ENCODE data around the gene ATP8B4. TPM values are rescaled to one million over a fixed set of nuclear protein-coding genes. Genes with fewer than 3 reads are reported as not detected.
A peak's percentile ranks its signal among the peaks of the same experiment; 100 is the strongest.

ATP8B4 gene
- total and polyA plus RNA-seq, 4 donors, result 1.9 to 19.7 (median 12.4) TPM

DNA sequence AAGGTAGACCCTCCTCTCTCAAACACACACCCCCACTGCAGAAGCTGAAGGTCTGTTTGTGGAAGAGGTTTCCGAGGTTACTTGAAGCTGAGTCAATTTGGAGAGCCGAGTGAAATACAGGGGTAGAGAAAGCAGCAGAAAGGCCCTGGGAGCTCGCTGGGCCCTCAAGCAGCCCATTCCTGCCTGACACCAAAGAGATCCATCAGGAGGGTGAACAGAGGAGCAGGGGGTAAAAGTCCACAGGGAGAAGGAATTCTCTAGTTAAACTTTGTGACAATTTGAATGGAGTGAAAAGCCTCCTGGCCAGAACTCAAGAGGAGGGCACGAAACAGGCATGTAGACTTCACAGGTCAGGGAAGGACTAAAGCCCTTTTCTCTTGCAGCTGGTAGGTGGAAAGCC lies 49.3 kb upstream of the ATP8B4 start:
- H3K9me3 ChIP-seq (ENCODE audit: control insufficient read depth in 4 of 4, low read length in 3 of 4), result no peaks in the 10 kb centered on the region
- no peak for TF ChIP-seq RAD21 (IDR thresholded peaks at IDR 0.05)
- no peak for TF ChIP-seq REST (IDR thresholded peaks at IDR 0.05)
- peak; percentile 32 for TF ChIP-seq SP1 (IDR thresholded peaks at IDR 0.05)
- TF ChIP-seq, protein P1, sequence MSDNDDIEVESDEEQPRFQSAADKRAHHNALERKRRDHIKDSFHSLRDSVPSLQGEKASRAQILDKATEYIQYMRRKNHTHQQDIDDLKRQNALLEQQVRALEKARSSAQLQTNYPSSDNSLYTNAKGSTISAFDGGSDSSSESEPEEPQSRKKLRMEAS (IDR thresholded peaks at IDR 0.05), result no peak
- no peak for TF ChIP-seq ATF3 (IDR thresholded peaks at IDR 0.05)
- peak; percentile 45 to 71 for TF ChIP-seq HNF4A (conservative IDR thresholded peaks at IDR 0.05)
- no peak for TF ChIP-seq NR2F2 (IDR thresholded peaks at IDR 0.05)
- no peak for TF ChIP-seq JUND (IDR thresholded peaks at IDR 0.05)
- TF ChIP-seq FOXA1 (IDR thresholded peaks at IDR 0.05), result no peak
- no peak for TF ChIP-seq HNF4G (IDR thresholded peaks at IDR 0.05)
- no peak for TF ChIP-seq FOXA2 (IDR thresholded peaks at IDR 0.05)
- H3K36me3 ChIP-seq (ENCODE audit: control insufficient read depth in 4 of 4, insufficient read depth in 3 of 4, low read depth in 1 of 4, low read length in 3 of 4), result no peaks in the 10 kb centered on the region
- DNase-seq (ENCODE audit: low spot score), result no peak
- H3K27me3 ChIP-seq (ENCODE audit: control insufficient read depth in 4 of 4, insufficient read depth in 4 of 4, low read length in 3 of 4), result no peaks in the 10 kb centered on the region
- 50% methylated on average over 4 of the region's 4 CpGs for WGBS
- peaks cover 19 to 46% (median 38%) of the 10 kb centered on the region in 4 donors for H3K4me1 ChIP-seq (ENCODE audit: control insufficient read depth in 4 of 4, insufficient read depth in 4 of 4, low read length in 3 of 4)
- H3K9ac ChIP-seq (ENCODE audit: low read depth in 1 of 2, low read length in 2 of 2), result no peak overlapping the region
- no peak overlapping the region for H3K4me3 ChIP-seq (ENCODE audit: low read depth in 1 of 3, low read length in 3 of 3)
- H3K27ac ChIP-seq (ENCODE audit: low read depth in 1 of 2, low read length in 2 of 2), result peak overlapping the region in 1 of 2 donors; percentile 26

- Histone ChIP-seq H3K4me3 (ENCODE audit: low read depth in 1 of 3, low read length in 3 of 3) (no peak overlapping the region), H3K27me3 (ENCODE audit: control insufficient read depth in 4 of 4, insufficient read depth in 4 of 4, low read length in 3 of 4) (no peaks in the 10 kb centered on the region), H3K9ac (ENCODE audit: low read depth in 1 of 2, low read length in 2 of 2) (no peak overlapping the region), H3K27ac (ENCODE audit: low read depth in 1 of 2, low read length in 2 of 2) (no peak overlapping the region), H3K9me3 (ENCODE audit: control insufficient read depth in 4 of 4, low read length in 3 of 4) (no peaks in the 10 kb centered on the region), H3K36me3 (ENCODE audit: control insufficient read depth in 4 of 4, insufficient read depth in 3 of 4, low read depth in 1 of 4, low read length in 3 of 4) (no peaks in the 10 kb centered on the region), H3K4me1 (ENCODE audit: control insufficient read depth in 4 of 4, insufficient read depth in 4 of 4, low read length in 3 of 4) (peaks cover 19 to 50% (median 39%) of the 10 kb centered on the region in 4 donors)
- TF ChIP-seq JUND (IDR thresholded peaks at IDR 0.05), result no peak
- TF ChIP-seq RXRA (IDR thresholded peaks at IDR 0.05), result peak in 1 of 2 donors; percentile 17
- TF ChIP-seq TAF1 (conservative IDR thresholded peaks at IDR 0.05), result no peak
- no peak for TF ChIP-seq FOXA1 (IDR thresholded peaks at IDR 0.05)
- no peak for TF ChIP-seq ZBTB33 (IDR thresholded peaks at IDR 0.05)
- TF ChIP-seq HNF4G (IDR thresholded peaks at IDR 0.05), result no peak
- peak; percentile 44 to 61 for TF ChIP-seq HNF4A (conservative IDR thresholded peaks at IDR 0.05)
- no peak for TF ChIP-seq RAD21 (IDR thresholded peaks at IDR 0.05)
- no peak for DNase-seq (ENCODE audit: low spot score)
Measured at GRCh38 chr15:50167110-50167509, 48.1 kb upstream of the ATP8B4 start.

All from liver (tissue), 9 donors.